RWPE2 (cell line): ENCODE results near the gene CAPN2.
A peak's percentile ranks its signal among the peaks of the same experiment; 100 is the strongest.

Experiments
- ATAC-seq: fragments of 200-7000 bp; cut with Tn5 transposase; 3 replicates; pipeline ENCODE4 v1.9.1; 2021; ENCODE audit warnings: low read depth
- DNase-seq: peaks from one replicate; pipeline ENCODE4 v3.0.0-alpha.2; 2020; ENCODE audit warnings: low spot score
- H3K27ac ChIP-seq: fragments of 450-650 bp; 2 replicates; pipeline ENCODE4 v1.5.1; 2017; ENCODE audit warnings: mild to moderate bottlenecking; ENCODE audit not compliant: poor library complexity, severe bottlenecking
- H3K27me3 ChIP-seq: fragments of 250-450 bp; sonication (Bioruptor Pico); 2 replicates; pipeline ENCODE4 v1.5.1; 2021; ENCODE audit warnings: mild to moderate bottlenecking, moderate library complexity; ENCODE audit not compliant: insufficient read depth, poor library complexity, severe bottlenecking
- H3K36me3 ChIP-seq: fragments of 250-450 bp; sonication (Bioruptor Pico); 2 replicates; pipeline ENCODE4 v1.5.1; 2020; ENCODE audit warnings: low read depth, mild to moderate bottlenecking, moderate library complexity
- H3K4me1 ChIP-seq: fragments of 250-450 bp; sonication (Bioruptor Pico); 2 replicates; pipeline ENCODE4 v1.5.1; 2021; ENCODE audit warnings: mild to moderate bottlenecking, moderate library complexity; ENCODE audit not compliant: insufficient read depth, poor library complexity, severe bottlenecking
- H3K4me3 ChIP-seq: fragments of 250-450 bp; sonication (Bioruptor Pico); 2 replicates; pipeline ENCODE4 v1.5.1; 2021; ENCODE audit warnings: mild to moderate bottlenecking, moderate library complexity; ENCODE audit not compliant: severe bottlenecking
- H3K9me3 ChIP-seq: fragments of 250-450 bp; sonication (Bioruptor Pico); 2 replicates; pipeline ENCODE4 v1.5.1; 2021; ENCODE audit warnings: mild to moderate bottlenecking, moderate library complexity; ENCODE audit not compliant: severe bottlenecking
- TF ChIP-seq, protein P1 (sequence below): fragments of 450-650 bp; IDR thresholded peaks from one replicate; pipeline ENCODE4 v1.5.1; 2017; ENCODE audit warnings: mild to moderate bottlenecking, moderate library complexity; ENCODE audit not compliant: poor library complexity, severe bottlenecking

The CAPN2 gene

DNA sequence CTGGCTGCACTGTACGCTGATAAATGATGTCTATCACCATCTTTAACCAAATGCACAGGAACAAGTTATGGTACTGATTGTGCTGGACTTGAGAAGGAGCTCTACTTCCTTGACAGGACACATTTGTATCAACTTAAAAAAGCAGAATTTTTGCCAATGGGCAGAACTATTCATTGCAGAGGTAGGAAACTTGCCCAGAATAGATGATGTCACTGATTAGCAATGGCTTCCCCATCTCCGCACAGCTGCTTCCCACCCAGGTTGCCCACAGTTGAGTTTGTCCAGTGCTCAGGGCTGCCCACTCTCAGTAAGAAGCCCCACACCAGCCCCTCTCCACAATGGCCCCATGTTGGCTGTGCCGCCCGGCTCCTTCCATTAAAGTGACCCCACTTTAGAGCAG lies 33.4 kb downstream of the CAPN2 start:
- Histone ChIP-seq H3K36me3 (peaks cover 75% of the 10 kb centered on the region), H3K9me3 (no peaks in the 10 kb centered on the region), H3K27ac (no peak overlapping the region), H3K4me1 (peaks cover 15% of the 10 kb centered on the region), H3K27me3 (no peaks in the 10 kb centered on the region), H3K4me3 (no peak overlapping the region)
- ATAC-seq (no peak), DNase-seq (no peak)
- TF ChIP-seq, protein P1, sequence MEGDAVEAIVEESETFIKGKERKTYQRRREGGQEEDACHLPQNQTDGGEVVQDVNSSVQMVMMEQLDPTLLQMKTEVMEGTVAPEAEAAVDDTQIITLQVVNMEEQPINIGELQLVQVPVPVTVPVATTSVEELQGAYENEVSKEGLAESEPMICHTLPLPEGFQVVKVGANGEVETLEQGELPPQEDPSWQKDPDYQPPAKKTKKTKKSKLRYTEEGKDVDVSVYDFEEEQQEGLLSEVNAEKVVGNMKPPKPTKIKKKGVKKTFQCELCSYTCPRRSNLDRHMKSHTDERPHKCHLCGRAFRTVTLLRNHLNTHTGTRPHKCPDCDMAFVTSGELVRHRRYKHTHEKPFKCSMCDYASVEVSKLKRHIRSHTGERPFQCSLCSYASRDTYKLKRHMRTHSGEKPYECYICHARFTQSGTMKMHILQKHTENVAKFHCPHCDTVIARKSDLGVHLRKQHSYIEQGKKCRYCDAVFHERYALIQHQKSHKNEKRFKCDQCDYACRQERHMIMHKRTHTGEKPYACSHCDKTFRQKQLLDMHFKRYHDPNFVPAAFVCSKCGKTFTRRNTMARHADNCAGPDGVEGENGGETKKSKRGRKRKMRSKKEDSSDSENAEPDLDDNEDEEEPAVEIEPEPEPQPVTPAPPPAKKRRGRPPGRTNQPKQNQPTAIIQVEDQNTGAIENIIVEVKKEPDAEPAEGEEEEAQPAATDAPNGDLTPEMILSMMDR, result no peak

DNA sequence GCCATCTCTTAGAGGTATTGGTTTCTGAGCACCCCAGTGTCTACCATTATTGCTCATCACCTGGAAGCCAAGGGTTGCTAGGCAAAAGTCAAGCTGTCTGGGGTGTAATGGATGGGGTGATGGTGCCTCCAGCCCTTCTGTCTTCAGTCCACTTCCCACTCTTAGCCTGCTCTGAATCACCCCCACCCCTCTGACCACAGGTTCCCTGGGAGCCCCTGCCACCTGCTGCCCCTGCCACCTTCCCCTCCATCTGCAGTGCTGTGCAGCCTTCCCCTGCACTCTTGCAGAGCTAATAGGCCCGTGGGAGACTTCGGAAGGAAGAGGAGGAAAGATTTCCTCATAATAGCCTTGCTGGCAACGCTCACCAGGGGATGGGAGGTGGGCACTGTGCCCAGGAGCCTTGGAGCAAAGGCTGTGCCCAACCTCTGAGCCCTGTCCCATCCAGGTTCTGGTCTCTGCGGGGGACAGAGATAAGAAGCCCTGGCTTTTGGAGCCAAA lies 35.5 kb downstream of the CAPN2 start:
- DNase-seq (no peak), ATAC-seq (peak; percentile 12; the same call in 2 of the 3 replicates)
- TF ChIP-seq, protein P1, result no peak
- Histone ChIP-seq H3K4me1 (no peaks in the 10 kb centered on the region), H3K36me3 (peaks cover 85% of the 10 kb centered on the region), H3K27ac (peak overlapping the region; percentile 16), H3K4me3 (no peak overlapping the region), H3K27me3 (no peaks in the 10 kb centered on the region), H3K9me3 (no peaks in the 10 kb centered on the region)

DNA sequence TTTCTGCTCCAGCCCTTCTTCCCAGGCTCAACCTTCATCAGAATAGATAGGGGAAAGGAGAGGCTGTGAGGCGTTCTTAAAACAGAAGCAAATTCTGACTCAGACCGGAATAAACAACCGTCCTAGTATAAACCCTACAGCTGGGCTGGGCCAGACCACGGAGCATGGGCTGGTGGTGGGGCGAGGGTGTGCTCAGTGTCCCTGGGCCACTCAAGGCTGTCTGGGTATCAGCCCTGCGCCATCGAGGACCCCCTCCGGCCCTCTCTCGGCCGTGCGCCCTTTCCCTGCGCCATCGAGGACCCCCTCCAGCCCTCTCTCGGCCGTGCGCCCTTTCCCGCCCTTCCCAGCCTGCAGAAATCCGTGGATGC lies 36.0 kb downstream of the CAPN2 start:
- Histone ChIP-seq H3K27ac (peak overlapping the region; percentile 16), H3K27me3 (no peaks in the 10 kb centered on the region), H3K4me3 (no peak overlapping the region), H3K36me3 (peaks cover 85% of the 10 kb centered on the region), H3K9me3 (no peaks in the 10 kb centered on the region), H3K4me1 (no peaks in the 10 kb centered on the region)
- peak; percentile 44; the same call in 2 of the 3 replicates for ATAC-seq
- DNase-seq, result no peak
- TF ChIP-seq, protein P1, result no peak

DNA sequence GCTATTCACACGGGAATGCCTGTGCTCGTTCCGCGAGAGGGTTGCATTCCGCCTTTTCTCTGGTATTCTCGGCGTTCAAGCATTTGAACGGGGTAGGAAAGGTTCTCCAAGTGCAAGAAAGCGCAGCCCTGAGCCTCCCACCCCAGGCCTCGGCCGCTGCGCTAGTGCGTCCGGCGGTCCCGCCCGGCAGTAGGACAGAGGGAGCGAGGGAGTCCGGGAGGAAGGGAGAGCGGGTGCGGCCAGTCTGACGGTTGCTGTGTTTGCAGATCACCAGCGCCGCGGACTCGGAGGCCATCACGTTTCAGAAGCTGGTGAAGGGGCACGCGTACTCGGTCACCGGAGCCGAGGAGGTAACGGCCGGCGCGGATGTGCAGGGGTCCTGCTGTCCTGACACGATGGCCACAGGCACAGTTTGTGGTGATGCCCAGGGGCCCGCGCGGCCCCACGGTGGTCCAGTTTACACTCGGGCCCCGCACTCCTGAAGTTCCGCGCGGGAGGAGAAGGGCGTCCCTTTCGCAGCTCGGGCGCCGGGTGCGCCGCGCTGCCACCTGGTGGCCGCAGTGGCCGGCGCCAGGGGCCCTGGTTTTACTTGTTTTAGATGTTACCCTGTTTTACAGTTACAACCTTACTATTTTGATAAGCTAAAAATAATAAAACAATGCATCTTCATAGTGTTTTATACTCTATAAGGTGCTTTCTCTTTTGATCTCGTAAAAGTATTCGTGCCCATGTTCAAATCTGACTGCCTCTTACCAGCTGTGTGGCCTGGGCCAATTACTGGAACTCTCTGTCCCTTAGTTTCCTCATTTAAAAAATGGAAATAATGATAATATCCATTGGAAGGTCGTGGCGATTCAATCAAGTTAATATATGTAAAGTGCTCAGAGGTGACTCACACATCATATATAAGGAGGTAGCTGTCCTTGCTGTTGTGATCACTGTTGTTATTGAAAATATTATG lies 36.7 kb downstream of the CAPN2 start:
- ATAC-seq (no peak), DNase-seq (no peak)
- Histone ChIP-seq H3K27me3 (no peaks in the 10 kb centered on the region), H3K27ac (no peak overlapping the region), H3K4me1 (no peaks in the 10 kb centered on the region), H3K9me3 (no peaks in the 10 kb centered on the region), H3K36me3 (peaks cover 85% of the 10 kb centered on the region), H3K4me3 (no peak overlapping the region)
- TF ChIP-seq, protein P1, result peak; percentile 59
